GM12878 (cell line): ENCODE results near the gene ADGRD1. TPM values are rescaled to one million over a fixed set of nuclear protein-coding genes. Genes with fewer than 3 reads are reported as not detected.

Source experiments
- ATAC-seq: fragments of 200-7000 bp; cut with Tn5 transposase; 3 replicates; pipeline ENCODE4 v1.9.1; 2020; ENCODE audit warnings: mild to moderate bottlenecking, moderate library complexity
- BruUV-seq: library from RNA; stranded (reverse); fragments of 400-500 nt; replicated peaks from 2 replicates; lab custom pipeline; 2021; lab: Mats Ljungman, UMichigan
- CTCF ChIA-PET: fragments of 300-600 bp; sonication (Branson Sonifier 250); formaldehyde crosslinking; extraction: SDS; loops from one replicate; lab custom pipeline; 2021; ENCODE audit warnings: inconsistent platforms; lab: Yijun Ruan, JAX
- POLR2A ChIA-PET: fragments of 350-600 bp; formaldehyde crosslinking; extraction: SDS; loops from one replicate; lab custom pipeline; 2021; ENCODE audit warnings: inconsistent platforms; lab: Charles Lee
- RAD21 ChIA-PET: fragments of 300-600 bp; sonication (Branson Sonifier 250); formaldehyde crosslinking; loops from one replicate; lab custom pipeline; 2023; ENCODE audit warnings: antibody characterized with exemption; ENCODE audit not compliant: unreplicated experiment; lab: Charles Lee
- SMC1A ChIA-PET: fragments of 300-600 bp; sonication (Branson Sonifier 250); formaldehyde crosslinking; loops from one replicate; lab custom pipeline; 2023; ENCODE audit not compliant: unreplicated experiment, uncharacterized antibody; lab: Charles Lee
- DNase-seq: peaks from one replicate; pipeline ENCODE4 v3.0.0-alpha.2; 2011; ENCODE audit warnings: low read depth, low spot score
- FAIRE-seq: peaks from 3 replicates; lab custom pipeline; 2011; peaks lifted over from hg19 to GRCh38; lab: Jason Lieb, UNC
- H2AFZ ChIP-seq: 2 replicates; pipeline ENCODE4 v1.6.0; 2011; ENCODE audit warnings: low read depth, low read length, control low read depth; ENCODE audit not compliant: control insufficient read depth
- H3K27ac ChIP-seq: 2 replicates; pipeline ENCODE4 v1.5.1; 2011; ENCODE audit warnings: control low read depth; ENCODE audit not compliant: control insufficient read depth, insufficient read depth
- H3K27me3 ChIP-seq, 2 experiments: replicated peaks in 1 of 2; 2 replicates each; pipeline versions ENCODE4 v1.6.0 to v1.6.1; 2011; ENCODE audit warnings: low read length in 1 of 2; ENCODE audit not compliant: control insufficient read depth in 2 of 2, insufficient read depth in 2 of 2
- H3K36me3 ChIP-seq, 2 experiments: 2 replicates each; pipeline ENCODE4 v1.5.1; 2011; ENCODE audit warnings: low read length in 1 of 2; ENCODE audit not compliant: control insufficient read depth in 2 of 2, insufficient read depth in 2 of 2
- H3K4me1 ChIP-seq: 2 replicates; pipeline ENCODE4 v1.6.1; 2011; ENCODE audit warnings: mild to moderate bottlenecking, low read length, moderate library complexity, mixed read lengths; ENCODE audit not compliant: control insufficient read depth, insufficient read depth
- H3K4me2 ChIP-seq: 2 replicates; pipeline ENCODE4 v1.6.0; 2011; ENCODE audit warnings: control low read depth; ENCODE audit not compliant: control insufficient read depth, insufficient read depth
- H3K4me3 ChIP-seq: fragments of 200-600 bp; sonication (generic); 2 replicates; pipeline ENCODE4 v1.5.1; 2016
- H3K79me2 ChIP-seq: 2 replicates; pipeline ENCODE4 v1.6.0; 2011; ENCODE audit warnings: low read length; ENCODE audit not compliant: control insufficient read depth, insufficient read depth
- H3K9ac ChIP-seq: 2 replicates; pipeline ENCODE4 v1.8.0; 2011; ENCODE audit warnings: low read length, control low read depth, mixed read lengths; ENCODE audit not compliant: control insufficient read depth, insufficient read depth
- H3K9me3 ChIP-seq: replicated peaks from 3 replicates; pipeline ENCODE4 v1.5.1; 2011; ENCODE audit warnings: mild to moderate bottlenecking, low read length; ENCODE audit not compliant: control insufficient read depth, insufficient read depth
- H4K20me1 ChIP-seq: 2 replicates; pipeline ENCODE4 v1.6.0; 2011; ENCODE audit not compliant: control insufficient read depth, insufficient read depth
- ATF7 ChIP-seq: fragments of 450-650 bp; IDR thresholded peaks from 2 replicates; pipeline ENCODE4 v1.6.1; 2016; ENCODE audit warnings: low read depth, mild to moderate bottlenecking
- CBX3 ChIP-seq: fragments of 200-600 bp; sonication (generic); IDR thresholded peaks from 2 replicates; pipeline ENCODE4 v1.6.1; 2016; ENCODE audit warnings: low read depth, borderline replicate concordance
- CBX5 ChIP-seq: sonication (generic); IDR thresholded peaks from 2 replicates; pipeline ENCODE4 v1.6.1; 2016; ENCODE audit warnings: low read depth, moderate library complexity, mild to moderate bottlenecking, inconsistent platforms
- CHD2 ChIP-seq: IDR thresholded peaks from 2 replicates; pipeline ENCODE4 v1.6.1; 2011; ENCODE audit warnings: low read depth, low read length, improper control_type of control experiment, borderline replicate concordance
- EP300 ChIP-seq, 2 experiments: fragments of 150-350 bp in 1 of 2; IDR thresholded peaks; 2 replicates each; pipeline ENCODE4 v1.6.1; 2011 to 2012; ENCODE audit warnings: low read depth in 2 of 2, low read length in 2 of 2, borderline replicate concordance in 1 of 2, improper control_type of control experiment in 1 of 2, inconsistent platforms in 1 of 2; ENCODE audit not compliant: control insufficient read depth in 1 of 2
- IKZF2 ChIP-seq, 2 experiments: fragments of 450-650 bp; IDR thresholded peaks; 2 replicates each; pipeline ENCODE4 v1.6.1; 2017; ENCODE audit warnings: mild to moderate bottlenecking in 2 of 2, moderate library complexity in 2 of 2
- IRF4 ChIP-seq: IDR thresholded peaks from 2 replicates; pipeline ENCODE4 v1.6.1; 2011; ENCODE audit warnings: low read depth, low read length
- POLR2AphosphoS5 ChIP-seq: IDR thresholded peaks from 2 replicates; pipeline ENCODE4 v1.6.1; 2011; ENCODE audit warnings: mild to moderate bottlenecking, low read length, inconsistent platforms
- RAD51 ChIP-seq: fragments of 450-650 bp; IDR thresholded peaks from 2 replicates; pipeline ENCODE4 v1.6.1; 2016; ENCODE audit warnings: moderate library complexity, mild to moderate bottlenecking, inconsistent platforms
- WGBS: methylation state at CpG from one replicate; pipeline ENCODE4 v1.1.6; 2016; ENCODE audit warnings: low lambda C conversion rate; ENCODE audit not compliant: insufficient replicate concordance, insufficient coverage; ENCODE audit errors: missing lambda C conversion rate; 5-methylcytosine and 5-hydroxymethylcytosine counted together
- in situ Hi-C: fragments of 300-500 bp; cut with MboI; formaldehyde crosslinking; loops from 9 replicates; pipeline ENCODE4 v1.14.3; 2018; ENCODE audit warnings: mixed read lengths
- intact Hi-C: fragments of 100-400 bp; cut with micrococcal nuclease; formaldehyde crosslinking; loops from one replicate; pipeline ENCODE4 v1.14.2; 2022; ENCODE audit not compliant: unreplicated experiment
- polyA plus RNA-seq, 11 experiments: library from polyadenylated mRNA; depleted of rRNA in 4 of 11; unstranded in 6 of 11; stranded (reverse) in 5 of 11; fragments of >200 nt; fragmentation: Nextera tagmentation in 4 of 11; fragmentation: Illumina TruSeq in 1 of 11; extraction: Ambion mirVana in 4 of 11; extraction: Trizol in 1 of 11; gene quantifications; 1 replicate in 1 of 11; 2 replicates in 10 of 11; pipeline versions ENCODE4 v1.2.1 to v1.2.3, GENCODE V29; 2011 to 2016; ENCODE audit warnings: inconsistent platforms in 2 of 11, missing spikeins in 2 of 11, low read depth in 1 of 11
- total RNA-seq, 4 experiments: library from RNA; depleted of rRNA in 3 of 4; stranded (reverse); fragments of >200 nt in 3 of 4; fragmentation: Illumina TruSeq in 1 of 4; extraction: Trizol in 1 of 4; gene quantifications; 2 replicates each; pipeline versions ENCODE4 v1.2.1 to v1.2.3, GENCODE V29; 2013 to 2021
- TF ChIP-seq, protein P1 (sequence below): fragments of 450-650 bp; conservative IDR thresholded peaks from 2 replicates; pipeline ENCODE4 v1.6.1; 2017; ENCODE audit warnings: mild to moderate bottlenecking, moderate library complexity
- TF ChIP-seq, protein P2 (sequence below): fragments of 150-350 bp; IDR thresholded peaks from 2 replicates; pipeline ENCODE4 v1.6.1; 2016; ENCODE audit warnings: low read depth, low read length
- TF ChIP-seq, protein P3 (sequence below): fragments of 450-650 bp; IDR thresholded peaks from 2 replicates; pipeline ENCODE4 v1.6.1; 2016; ENCODE audit warnings: mild to moderate bottlenecking, moderate library complexity, borderline replicate concordance

The ADGRD1 gene
- total and polyA plus RNA-seq, 10 of the 15 experiments (the other 5 are each of a cell fraction or from before 2014, with no cell fraction given), result 0.15 to 12.7 (median 1.2) TPM

DNA sequence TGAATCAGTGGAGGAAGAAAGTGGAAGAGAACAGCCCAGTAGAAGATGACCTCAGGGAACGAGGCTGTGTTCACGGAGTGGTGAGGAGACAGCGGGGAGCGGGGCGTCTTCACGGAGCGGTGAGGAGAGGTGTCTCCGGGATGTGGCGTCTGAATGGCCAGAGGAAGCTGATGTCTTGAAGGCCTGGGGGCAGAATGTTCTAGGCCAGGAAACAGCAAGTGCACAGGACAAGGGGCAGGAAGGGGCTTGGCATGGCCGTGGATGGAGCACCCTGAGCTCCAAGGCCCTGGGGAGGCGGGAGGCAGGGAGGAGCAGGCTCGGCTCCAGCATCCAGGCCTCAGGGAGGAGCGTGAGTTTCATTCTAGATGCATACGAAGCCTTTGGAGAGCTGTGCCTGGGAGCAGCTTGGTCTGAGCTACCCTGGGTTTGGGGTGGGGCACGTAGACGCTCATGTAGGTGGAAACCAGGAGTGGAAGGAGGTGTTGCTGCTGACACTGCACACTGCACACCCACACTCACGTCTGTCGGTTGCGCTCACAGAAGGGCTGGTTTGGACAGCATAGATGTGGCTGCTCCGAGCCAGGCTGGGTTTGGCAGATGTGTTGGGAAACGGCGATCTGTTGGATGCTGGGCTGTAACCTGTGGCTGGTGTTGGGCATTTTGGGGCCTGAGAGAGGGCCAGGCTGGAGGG, 131.6 kb downstream of the ADGRD1 start:
- ChIA-PET CTCF (no interaction called here), RAD21 (interaction anchor here (1.5 kb wide), 1 partner anchor 19 kb away, joined by 4 read pairs; no protein-coding TSS in a partner anchor), POLR2A (no interaction called here), SMC1A (no interaction called here)
- H3K4me1 ChIP-seq, result peaks cover 6% of the 10 kb centered on the region
- H3K9ac ChIP-seq, result no peak overlapping the region
- 69% methylated on average over 22 of the region's 22 CpGs for WGBS
- H3K4me3 ChIP-seq, result no peak overlapping the region
- no peaks in the 10 kb centered on the region for H4K20me1 ChIP-seq
- ATAC-seq (no peak), FAIRE-seq (no peak), DNase-seq (no peak)
- in situ Hi-C loops, result no loop called here
- H3K27me3 ChIP-seq, result no peaks in the 10 kb centered on the region
- no peak overlapping the region for H3K27ac ChIP-seq
- no peaks in the 10 kb centered on the region for H3K36me3 ChIP-seq
- no peak overlapping the region for H3K4me2 ChIP-seq
- no peaks in the 10 kb centered on the region for H3K9me3 ChIP-seq
- intact Hi-C loops, result no loop called here
- H2AFZ ChIP-seq, result no peak overlapping the region
- H3K79me2 ChIP-seq, result no peaks in the 10 kb centered on the region
- BruUV-seq, result no TSS peak
- TF ChIP-seq ATF7, result no peak
- TF ChIP-seq, protein P1, sequence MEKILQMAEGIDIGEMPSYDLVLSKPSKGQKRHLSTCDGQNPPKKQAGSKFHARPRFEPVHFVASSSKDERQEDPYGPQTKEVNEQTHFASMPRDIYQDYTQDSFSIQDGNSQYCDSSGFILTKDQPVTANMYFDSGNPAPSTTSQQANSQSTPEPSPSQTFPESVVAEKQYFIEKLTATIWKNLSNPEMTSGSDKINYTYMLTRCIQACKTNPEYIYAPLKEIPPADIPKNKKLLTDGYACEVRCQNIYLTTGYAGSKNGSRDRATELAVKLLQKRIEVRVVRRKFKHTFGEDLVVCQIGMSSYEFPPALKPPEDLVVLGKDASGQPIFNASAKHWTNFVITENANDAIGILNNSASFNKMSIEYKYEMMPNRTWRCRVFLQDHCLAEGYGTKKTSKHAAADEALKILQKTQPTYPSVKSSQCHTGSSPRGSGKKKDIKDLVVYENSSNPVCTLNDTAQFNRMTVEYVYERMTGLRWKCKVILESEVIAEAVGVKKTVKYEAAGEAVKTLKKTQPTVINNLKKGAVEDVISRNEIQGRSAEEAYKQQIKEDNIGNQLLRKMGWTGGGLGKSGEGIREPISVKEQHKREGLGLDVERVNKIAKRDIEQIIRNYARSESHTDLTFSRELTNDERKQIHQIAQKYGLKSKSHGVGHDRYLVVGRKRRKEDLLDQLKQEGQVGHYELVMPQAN, result no peak
- TF ChIP-seq IKZF2 (IDR thresholded peaks at IDR 0.05), result no peak
- no peak for TF ChIP-seq POLR2AphosphoS5
- TF ChIP-seq, protein P2, sequence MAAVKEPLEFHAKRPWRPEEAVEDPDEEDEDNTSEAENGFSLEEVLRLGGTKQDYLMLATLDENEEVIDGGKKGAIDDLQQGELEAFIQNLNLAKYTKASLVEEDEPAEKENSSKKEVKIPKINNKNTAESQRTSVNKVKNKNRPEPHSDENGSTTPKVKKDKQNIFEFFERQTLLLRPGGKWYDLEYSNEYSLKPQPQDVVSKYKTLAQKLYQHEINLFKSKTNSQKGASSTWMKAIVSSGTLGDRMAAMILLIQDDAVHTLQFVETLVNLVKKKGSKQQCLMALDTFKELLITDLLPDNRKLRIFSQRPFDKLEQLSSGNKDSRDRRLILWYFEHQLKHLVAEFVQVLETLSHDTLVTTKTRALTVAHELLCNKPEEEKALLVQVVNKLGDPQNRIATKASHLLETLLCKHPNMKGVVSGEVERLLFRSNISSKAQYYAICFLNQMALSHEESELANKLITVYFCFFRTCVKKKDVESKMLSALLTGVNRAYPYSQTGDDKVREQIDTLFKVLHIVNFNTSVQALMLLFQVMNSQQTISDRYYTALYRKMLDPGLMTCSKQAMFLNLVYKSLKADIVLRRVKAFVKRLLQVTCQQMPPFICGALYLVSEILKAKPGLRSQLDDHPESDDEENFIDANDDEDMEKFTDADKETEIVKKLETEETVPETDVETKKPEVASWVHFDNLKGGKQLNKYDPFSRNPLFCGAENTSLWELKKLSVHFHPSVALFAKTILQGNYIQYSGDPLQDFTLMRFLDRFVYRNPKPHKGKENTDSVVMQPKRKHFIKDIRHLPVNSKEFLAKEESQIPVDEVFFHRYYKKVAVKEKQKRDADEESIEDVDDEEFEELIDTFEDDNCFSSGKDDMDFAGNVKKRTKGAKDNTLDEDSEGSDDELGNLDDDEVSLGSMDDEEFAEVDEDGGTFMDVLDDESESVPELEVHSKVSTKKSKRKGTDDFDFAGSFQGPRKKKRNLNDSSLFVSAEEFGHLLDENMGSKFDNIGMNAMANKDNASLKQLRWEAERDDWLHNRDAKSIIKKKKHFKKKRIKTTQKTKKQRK, result no peak
- TF ChIP-seq CBX3, result no peak
- TF ChIP-seq, protein P3, sequence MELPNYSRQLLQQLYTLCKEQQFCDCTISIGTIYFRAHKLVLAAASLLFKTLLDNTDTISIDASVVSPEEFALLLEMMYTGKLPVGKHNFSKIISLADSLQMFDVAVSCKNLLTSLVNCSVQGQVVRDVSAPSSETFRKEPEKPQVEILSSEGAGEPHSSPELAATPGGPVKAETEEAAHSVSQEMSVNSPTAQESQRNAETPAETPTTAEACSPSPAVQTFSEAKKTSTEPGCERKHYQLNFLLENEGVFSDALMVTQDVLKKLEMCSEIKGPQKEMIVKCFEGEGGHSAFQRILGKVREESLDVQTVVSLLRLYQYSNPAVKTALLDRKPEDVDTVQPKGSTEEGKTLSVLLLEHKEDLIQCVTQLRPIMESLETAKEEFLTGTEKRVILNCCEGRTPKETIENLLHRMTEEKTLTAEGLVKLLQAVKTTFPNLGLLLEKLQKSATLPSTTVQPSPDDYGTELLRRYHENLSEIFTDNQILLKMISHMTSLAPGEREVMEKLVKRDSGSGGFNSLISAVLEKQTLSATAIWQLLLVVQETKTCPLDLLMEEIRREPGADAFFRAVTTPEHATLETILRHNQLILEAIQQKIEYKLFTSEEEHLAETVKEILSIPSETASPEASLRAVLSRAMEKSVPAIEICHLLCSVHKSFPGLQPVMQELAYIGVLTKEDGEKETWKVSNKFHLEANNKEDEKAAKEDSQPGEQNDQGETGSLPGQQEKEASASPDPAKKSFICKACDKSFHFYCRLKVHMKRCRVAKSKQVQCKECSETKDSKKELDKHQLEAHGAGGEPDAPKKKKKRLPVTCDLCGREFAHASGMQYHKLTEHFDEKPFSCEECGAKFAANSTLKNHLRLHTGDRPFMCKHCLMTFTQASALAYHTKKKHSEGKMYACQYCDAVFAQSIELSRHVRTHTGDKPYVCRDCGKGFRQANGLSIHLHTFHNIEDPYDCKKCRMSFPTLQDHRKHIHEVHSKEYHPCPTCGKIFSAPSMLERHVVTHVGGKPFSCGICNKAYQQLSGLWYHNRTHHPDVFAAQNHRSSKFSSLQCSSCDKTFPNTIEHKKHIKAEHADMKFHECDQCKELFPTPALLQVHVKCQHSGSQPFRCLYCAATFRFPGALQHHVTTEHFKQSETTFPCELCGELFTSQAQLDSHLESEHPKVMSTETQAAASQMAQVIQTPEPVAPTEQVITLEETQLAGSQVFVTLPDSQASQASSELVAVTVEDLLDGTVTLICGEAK, result no peak
- no peak for TF ChIP-seq CHD2
- TF ChIP-seq RAD51, result no peak
- TF ChIP-seq EP300 (IDR thresholded peaks at IDR 0.05; ENCODE audit: borderline replicate concordance in 1 of 2, control insufficient read depth in 1 of 2, low read depth in 2 of 2, low read length in 2 of 2), result no peak
- no peak for TF ChIP-seq IRF4
- no peak for TF ChIP-seq CBX5
